ENCODE measurements around the gene JMJD7. TPM values are rescaled to one million over a fixed set of nuclear protein-coding genes. Genes with fewer than 3 reads are reported as not detected.

Gene JMJD7
- total RNA-seq, 1 experiment from 2014 or later = 13.5 TPM

- no peaks in the 10 kb centered on the region for H3K9me3 ChIP-seq (ENCODE audit: control insufficient read depth in 1 of 2, insufficient read depth in 1 of 2, low read depth in 1 of 2, low read length in 2 of 2)
- no peaks in the 10 kb centered on the region for H3K27me3 ChIP-seq (ENCODE audit: insufficient read depth, low read length)
- H3K9me2 ChIP-seq (ENCODE audit: insufficient read depth) = no peaks in the 10 kb centered on the region
- ATAC-seq (no peak), DNase-seq (ENCODE audit: low read depth, low spot score) (no peak)
- H3K36me3 ChIP-seq (ENCODE audit: control insufficient read depth in 1 of 2, insufficient read depth in 2 of 2, low read length in 2 of 2) = no peaks in the 10 kb centered on the region
- no peak overlapping the region for H3K4me3 ChIP-seq (replicated peaks in 1 of 2; ENCODE audit: low read depth in 1 of 2, low read length in 2 of 2)
- no TSS peak for BruUV-seq (replicated peaks)
- no peaks in the 10 kb centered on the region for H3K79me2 ChIP-seq (ENCODE audit: insufficient read depth, low read length)
- CTCF ChIA-PET = no interaction called here
- TF ChIP-seq ZFX (IDR thresholded peaks at IDR 0.05) (no peak), EZH2 (IDR thresholded peaks at IDR 0.05) (no peak), YY1 (IDR thresholded peaks at IDR 0.05; ENCODE audit: extremely low read depth, insufficient replicate concordance, low read depth, low read length) (no peak), SIN3A (IDR thresholded peaks at IDR 0.05; ENCODE audit: low read depth) (no peak), CEBPB (IDR thresholded peaks at IDR 0.05; ENCODE audit: low read depth) (no peak), TCF7L2 (IDR thresholded peaks at IDR 0.05; ENCODE audit: borderline replicate concordance, extremely low read depth, insufficient read depth, insufficient read length) (no peak), REST (IDR thresholded peaks at IDR 0.05; ENCODE audit: low read depth) (no peak)
- H3K4me2 ChIP-seq (ENCODE audit: low read length) = no peak overlapping the region
- no peak overlapping the region for H3K27ac ChIP-seq (ENCODE audit: low read depth, low read length)
- H2AFZ ChIP-seq (ENCODE audit: low read depth, low read length, poor library complexity, severe bottlenecking) = no peak overlapping the region
- intact Hi-C loops (cut with micrococcal nuclease) = no loop called here
- no peaks in the 10 kb centered on the region for H3K4me1 ChIP-seq (ENCODE audit: control insufficient read depth in 1 of 2, insufficient read depth in 2 of 2, low read length in 2 of 2)
- POLR2A ChIA-PET = no interaction called here
- no peaks in the 10 kb centered on the region for H4K20me1 ChIP-seq (ENCODE audit: insufficient read depth)
- H3K9ac ChIP-seq (ENCODE audit: low read length) = no peak overlapping the region
- RAD21 ChIA-PET (ENCODE audit: low non-redundant PET in 1 of 2, low total read pairs in 2 of 2, uncharacterized antibody in 2 of 2, unreplicated experiment in 2 of 2) = no interaction called here
Observed at GRCh38 chr15:41881550-41881919, 53.6 kb downstream of the JMJD7 start.

Data from HCT116 (cell line).